Endothelial cell of umbilical vein (primary cell): Measurements from ENCODE around the gene ERBB4. TPM values are rescaled to one million over a fixed set of nuclear protein-coding genes. Genes with fewer than 3 reads are reported as not detected.

ENCODE experiments used
- BruUV-seq: library from RNA; stranded (reverse); fragments of 400-500 nt; replicated peaks from 2 replicates; lab custom pipeline; 2021; lab: Mats Ljungman, UMichigan
- CTCF ChIA-PET: fragments of 300-600, 350-600 bp; sonication (Branson Sonifier 250); formaldehyde crosslinking; loops from one replicate; lab custom pipeline; 2021; ENCODE audit warnings: antibody characterized with exemption, inconsistent platforms; lab: Charles Lee
- POLR2A ChIA-PET: fragments of 300-600, 350-600 bp; sonication (Branson Sonifier 250); formaldehyde crosslinking; loops from one replicate; lab custom pipeline; 2021; ENCODE audit warnings: antibody characterized with exemption, inconsistent platforms; lab: Charles Lee
- DNase-seq: peaks from one replicate; pipeline ENCODE4 v3.0.0-alpha.2; 2011; ENCODE audit warnings: low read depth, low spot score
- FAIRE-seq: peaks from 2 replicates; lab custom pipeline; 2011; peaks lifted over from hg19 to GRCh38; lab: Jason Lieb, UNC
- H2AFZ ChIP-seq: 2 replicates; pipeline ENCODE4 v1.6.0; 2012; ENCODE audit warnings: low read depth, low read length, control low read depth, inconsistent platforms
- H3K27ac ChIP-seq: 2 replicates; pipeline ENCODE4 v1.5.1; 2011; ENCODE audit warnings: low read depth, mild to moderate bottlenecking, control low read depth, low read length, moderate library complexity; ENCODE audit not compliant: insufficient read depth
- H3K27me3 ChIP-seq, 2 experiments: 2 replicates each; pipeline versions ENCODE4 v1.6.0 to v1.6.1; 2011; ENCODE audit warnings: low read length in 2 of 2, mixed read lengths in 1 of 2; ENCODE audit not compliant: control insufficient read depth in 2 of 2, insufficient read depth in 2 of 2
- H3K36me3 ChIP-seq, 2 experiments: 2 replicates in 1 of 2; 3 replicates in 1 of 2; pipeline ENCODE4 v1.5.1; 2011; ENCODE audit warnings: low read length in 2 of 2, mild to moderate bottlenecking in 1 of 2, moderate library complexity in 1 of 2; ENCODE audit not compliant: control insufficient read depth in 2 of 2, insufficient read depth in 2 of 2; ENCODE audit errors: extremely low read depth in 1 of 2
- H3K4me1 ChIP-seq: 3 replicates; pipeline ENCODE4 v1.5.1; 2011; ENCODE audit warnings: mild to moderate bottlenecking, low read length; ENCODE audit not compliant: control insufficient read depth, insufficient read depth; ENCODE audit errors: extremely low read depth
- H3K4me2 ChIP-seq: 2 replicates; pipeline ENCODE4 v1.6.1; 2011; ENCODE audit warnings: low read length, control low read depth, mixed read lengths; ENCODE audit not compliant: insufficient read depth
- H3K4me3 ChIP-seq, 3 experiments: fragments of 200-600 bp in 1 of 3; sonication (generic), shearing (Covaris generic) in 1 of 3; replicated peaks in 1 of 3; 2 replicates each; pipeline ENCODE4 v1.5.1; 2011 to 2016; ENCODE audit warnings: control low read depth in 3 of 3, low read length in 3 of 3, mild to moderate bottlenecking in 2 of 3, inconsistent platforms in 1 of 3, low read depth in 1 of 3, moderate library complexity in 1 of 3; ENCODE audit not compliant: insufficient read depth in 1 of 3
- H3K79me2 ChIP-seq: 2 replicates; pipeline ENCODE4 v1.6.0; 2012; ENCODE audit warnings: low read length, inconsistent platforms; ENCODE audit not compliant: control insufficient read depth, insufficient read depth
- H3K9ac ChIP-seq: replicated peaks from 2 replicates; pipeline ENCODE3; 2011; ENCODE audit warnings: low read length, control low read depth; ENCODE audit not compliant: insufficient read depth; ENCODE audit errors: extremely low read depth
- H3K9me1 ChIP-seq: replicated peaks from 3 replicates; pipeline ENCODE4 v1.6.0; 2011; ENCODE audit warnings: mild to moderate bottlenecking, low read length; ENCODE audit not compliant: control insufficient read depth, insufficient read depth; ENCODE audit errors: extremely low read depth
- H3K9me3 ChIP-seq: replicated peaks from 2 replicates; pipeline ENCODE4 v1.5.1; 2012; ENCODE audit warnings: low read length, inconsistent platforms; ENCODE audit not compliant: control insufficient read depth, insufficient read depth
- H4K20me1 ChIP-seq: replicated peaks from 2 replicates; pipeline ENCODE3; 2011; ENCODE audit warnings: mild to moderate bottlenecking, low read length; ENCODE audit not compliant: control insufficient read depth, insufficient read depth; ENCODE audit errors: extremely low read depth
- EZH2 ChIP-seq: IDR thresholded peaks from 2 replicates; pipeline ENCODE4 v1.6.1; 2012; ENCODE audit warnings: borderline replicate concordance, low read depth, mild to moderate bottlenecking, moderate library complexity, low read length, inconsistent platforms; ENCODE audit not compliant: severe bottlenecking
- GATA2 ChIP-seq: IDR thresholded peaks from 2 replicates; pipeline ENCODE4 v1.7.0; 2011; ENCODE audit warnings: low read depth, mild to moderate bottlenecking, moderate library complexity, mixed read lengths, low read length; ENCODE audit not compliant: insufficient read length, insufficient read depth
- JUN ChIP-seq: IDR thresholded peaks from 2 replicates; pipeline ENCODE4 v1.6.1; 2011; ENCODE audit warnings: borderline replicate concordance, low read depth; ENCODE audit not compliant: insufficient read length, insufficient read depth
- MAX ChIP-seq: IDR thresholded peaks from 2 replicates; pipeline ENCODE4 v1.6.1; 2011; ENCODE audit not compliant: insufficient read depth, insufficient read length
- MYC ChIP-seq: IDR thresholded peaks from one replicate; pipeline ENCODE4 v1.6.1; 2011; ENCODE audit warnings: mild to moderate bottlenecking, low read depth, low read length
- POLR2A ChIP-seq: IDR thresholded peaks from 2 replicates; pipeline ENCODE4 v1.6.1; 2012; ENCODE audit warnings: low read depth, mild to moderate bottlenecking, control low read depth, low read length
- POLR2AphosphoS5 ChIP-seq: IDR thresholded peaks from 2 replicates; pipeline ENCODE4 v1.6.1; 2012; ENCODE audit warnings: low read depth, mild to moderate bottlenecking, control low read depth, low read length, moderate library complexity; ENCODE audit not compliant: insufficient read depth
- dilution Hi-C: fragments of 300-500 bp; cut with MboI; formaldehyde crosslinking; loops from one replicate; pipeline ENCODE4 v1.15.0; 2019; ENCODE audit warnings: low sequenced_read_pairs; ENCODE audit not compliant: extremely low pct_ligation_motif_present
- intact Hi-C: fragments of 100-400 bp; cut with micrococcal nuclease; formaldehyde crosslinking; loops from one replicate; pipeline ENCODE4 v1.10.0; 2022
- polyA plus RNA-seq, 4 experiments: library from polyadenylated mRNA; depleted of rRNA in 3 of 4; stranded (reverse) in 3 of 4; unstranded in 1 of 4; fragments of >200 nt; gene quantifications; 2 replicates each; pipeline versions ENCODE4 v1.2.1 to v1.2.3, GENCODE V29; 2011 to 2012; ENCODE audit warnings: missing spikeins in 1 of 4
- total RNA-seq: library from RNA; stranded (reverse); gene quantifications from 2 replicates; pipeline ENCODE4 v1.2.3, GENCODE V29; 2021
- TF ChIP-seq, protein P1 (sequence below), 2 donors: IDR thresholded peaks; 1 replicate in 1 of 2; 2 replicates in 1 of 2; pipeline ENCODE4 v1.5.1; 2011; ENCODE audit warnings: low read length in 2 of 2, mild to moderate bottlenecking in 2 of 2, moderate library complexity in 2 of 2, control low read depth in 1 of 2, inconsistent platforms in 1 of 2, low read depth in 1 of 2; ENCODE audit not compliant: insufficient read depth in 1 of 2; ENCODE audit errors: extremely low read depth in 1 of 2

ERBB4 gene
- total and polyA plus RNA-seq, 2 donors (not counting 3 experiments of a cell fraction or from before 2014, with no cell fraction given) = 0.01 to 0.27 TPM

- Histone ChIP-seq H3K27me3 (no peaks in the 10 kb centered on the region), H3K27ac (no peak overlapping the region), H3K9me3 (no peaks in the 10 kb centered on the region), H4K20me1 (no peaks in the 10 kb centered on the region), H3K4me1 (peaks cover 14% of the 10 kb centered on the region), H3K36me3 (no peaks in the 10 kb centered on the region), H3K4me2 (no peak overlapping the region), H3K9me1 (no peaks in the 10 kb centered on the region), H3K9ac (no peak overlapping the region), H2AFZ (no peak overlapping the region), H3K4me3 (no peak overlapping the region), H3K79me2 (no peaks in the 10 kb centered on the region)
- intact Hi-C loops (no loop called here), dilution Hi-C loops (no loop called here)
- no TSS peak for BruUV-seq
- no peak for FAIRE-seq
- TF ChIP-seq POLR2AphosphoS5 (no peak), EZH2 (no peak), MAX (no peak), GATA2 (no peak), MYC (no peak), POLR2A (no peak), JUN (no peak)
- TF ChIP-seq, protein P1, sequence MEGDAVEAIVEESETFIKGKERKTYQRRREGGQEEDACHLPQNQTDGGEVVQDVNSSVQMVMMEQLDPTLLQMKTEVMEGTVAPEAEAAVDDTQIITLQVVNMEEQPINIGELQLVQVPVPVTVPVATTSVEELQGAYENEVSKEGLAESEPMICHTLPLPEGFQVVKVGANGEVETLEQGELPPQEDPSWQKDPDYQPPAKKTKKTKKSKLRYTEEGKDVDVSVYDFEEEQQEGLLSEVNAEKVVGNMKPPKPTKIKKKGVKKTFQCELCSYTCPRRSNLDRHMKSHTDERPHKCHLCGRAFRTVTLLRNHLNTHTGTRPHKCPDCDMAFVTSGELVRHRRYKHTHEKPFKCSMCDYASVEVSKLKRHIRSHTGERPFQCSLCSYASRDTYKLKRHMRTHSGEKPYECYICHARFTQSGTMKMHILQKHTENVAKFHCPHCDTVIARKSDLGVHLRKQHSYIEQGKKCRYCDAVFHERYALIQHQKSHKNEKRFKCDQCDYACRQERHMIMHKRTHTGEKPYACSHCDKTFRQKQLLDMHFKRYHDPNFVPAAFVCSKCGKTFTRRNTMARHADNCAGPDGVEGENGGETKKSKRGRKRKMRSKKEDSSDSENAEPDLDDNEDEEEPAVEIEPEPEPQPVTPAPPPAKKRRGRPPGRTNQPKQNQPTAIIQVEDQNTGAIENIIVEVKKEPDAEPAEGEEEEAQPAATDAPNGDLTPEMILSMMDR (IDR thresholded peaks at IDR 0.05; ENCODE audit: extremely low read depth in 1 of 2, insufficient read depth in 1 of 2, low read depth in 1 of 2, low read length in 2 of 2) = no peak
- DNase-seq = no peak
- ChIA-PET POLR2A (no interaction called here), CTCF (no interaction called here)
Observed at GRCh38 chr2:212114489-212114888, 424.1 kb downstream of the ERBB4 start.
